A673 (cell line): Measurements from ENCODE around the gene TEN1. TPM values are rescaled to one million over a fixed set of nuclear protein-coding genes. Genes with fewer than 3 reads are reported as not detected.

Source experiments
- BruUV-seq: library from RNA; stranded (reverse); fragments of 400-500 nt; replicated peaks from 2 replicates; lab custom pipeline; 2021; lab: Mats Ljungman, UMichigan
- CTCF ChIA-PET: fragments of 300-600 bp; sonication (Branson Sonifier 250); formaldehyde crosslinking; loops from one replicate; lab custom pipeline; 2022; ENCODE audit warnings: antibody characterized with exemption; lab: Charles Lee
- POLR2A ChIA-PET: fragments of 300-600 bp; sonication (Branson Sonifier 250); formaldehyde crosslinking; loops from one replicate; lab custom pipeline; 2022; ENCODE audit warnings: antibody characterized with exemption; ENCODE audit not compliant: low non-redundant PET; lab: Charles Lee
- DNase-seq: peaks from one replicate; pipeline ENCODE4 v3.0.0-alpha.2; 2015; ENCODE audit warnings: low spot score
- H3K27ac ChIP-seq: fragments of 200-600 bp; sonication (generic); 2 replicates; pipeline ENCODE4 v1.5.1; 2016; ENCODE audit warnings: mixed run types, low read depth, mild to moderate bottlenecking, mixed read lengths, antibody characterized with exemption, low read length; ENCODE audit not compliant: poor library complexity, severe bottlenecking
- H3K27me3 ChIP-seq: fragments of 200-600 bp; sonication (generic); replicated peaks from 2 replicates; pipeline ENCODE4 v1.6.1; 2017; ENCODE audit warnings: mixed run types, low read depth, mild to moderate bottlenecking, mixed read lengths, antibody characterized with exemption, low read length; ENCODE audit not compliant: insufficient read depth, poor library complexity
- H3K36me3 ChIP-seq: fragments of 200-600 bp; sonication (generic); 2 replicates; pipeline ENCODE4 v1.6.1; 2016; ENCODE audit warnings: mixed run types, mild to moderate bottlenecking, mixed read lengths, antibody characterized with exemption, low read length; ENCODE audit not compliant: insufficient read depth, poor library complexity, severe bottlenecking
- H3K4me1 ChIP-seq: fragments of 200-600 bp; sonication (generic); 2 replicates; pipeline ENCODE4 v1.6.1; 2017; ENCODE audit warnings: mixed run types, mild to moderate bottlenecking, mixed read lengths, antibody characterized with exemption, low read length; ENCODE audit not compliant: insufficient read depth, poor library complexity, severe bottlenecking
- H3K4me3 ChIP-seq: fragments of 200-600 bp; sonication (generic); 2 replicates; pipeline ENCODE4 v1.5.1; 2016; ENCODE audit warnings: low read depth, mixed run types, mild to moderate bottlenecking, mixed read lengths, low read length; ENCODE audit not compliant: poor library complexity, severe bottlenecking
- H3K9me3 ChIP-seq: fragments of 200-600 bp; sonication (generic); 2 replicates; pipeline ENCODE4 v1.6.1; 2016; ENCODE audit warnings: mixed run types, low read depth, mild to moderate bottlenecking, mixed read lengths, antibody characterized with exemption, low read length; ENCODE audit not compliant: poor library complexity, severe bottlenecking
- CTCF ChIP-seq: fragments of 300-800, 200-600 bp; sonication (generic); conservative IDR thresholded peaks from 2 replicates; pipeline ENCODE4 v1.5.1; 2017; ENCODE audit warnings: low read depth, mild to moderate bottlenecking, antibody characterized with exemption, low read length, moderate library complexity, mixed read lengths
- EZH2 ChIP-seq: fragments of 200-600 bp; sonication (generic); IDR thresholded peaks from 2 replicates; pipeline ENCODE4 v1.6.1; 2017; ENCODE audit warnings: borderline replicate concordance, low read depth, mild to moderate bottlenecking, mixed read lengths, antibody characterized with exemption, low read length; ENCODE audit not compliant: poor library complexity, severe bottlenecking
- intact Hi-C: fragments of 100-400 bp; cut with micrococcal nuclease; formaldehyde crosslinking; loops from one replicate; pipeline ENCODE4 v1.10.0; 2022; ENCODE audit not compliant: unreplicated experiment
- total RNA-seq: library from RNA; stranded (reverse); gene quantifications from 2 replicates; pipeline ENCODE4 v1.2.3, GENCODE V29; 2021

The TEN1 gene
- total RNA-seq, 1 experiment from 2014 or later, result 16.2 TPM

- H3K36me3 ChIP-seq, result no peaks in the 10 kb centered on the region
- CTCF ChIA-PET, result interaction anchor here (0.7 kb wide), 1 partner anchor 11 kb away, joined by 4 read pairs; no protein-coding TSS in a partner anchor
- no peak overlapping the region for H3K4me3 ChIP-seq
- no peak for TF ChIP-seq EZH2
- peak; percentile 36; the same call in 1 of the 2 replicates for TF ChIP-seq CTCF
- H3K27me3 ChIP-seq, result no peaks in the 10 kb centered on the region
- no peaks in the 10 kb centered on the region for H3K9me3 ChIP-seq
- BruUV-seq, result no TSS peak
- peaks cover 23% of the 10 kb centered on the region for H3K4me1 ChIP-seq
- POLR2A ChIA-PET, result no interaction called here
- peak; percentile 83 for DNase-seq
- intact Hi-C loops, result no loop called here
- no peak overlapping the region for H3K27ac ChIP-seq
Observed at GRCh38 chr17:76032073-76032779, 53.2 kb downstream of the TEN1 start.

GRCh38 chr17:76032780-76033108 is 53.7 kb downstream of the TEN1 start:
- BruUV-seq, result no TSS peak
- ChIA-PET POLR2A (no interaction called here), CTCF (no interaction called here)
- no peak for TF ChIP-seq EZH2
- TF ChIP-seq CTCF, result no peak
- peaks cover 25% of the 10 kb centered on the region for H3K4me1 ChIP-seq
- no peak overlapping the region for H3K4me3 ChIP-seq
- no peaks in the 10 kb centered on the region for H3K9me3 ChIP-seq
- DNase-seq, result no peak
- H3K27me3 ChIP-seq, result no peaks in the 10 kb centered on the region
- no peak overlapping the region for H3K27ac ChIP-seq
- intact Hi-C loops, result no loop called here
- no peaks in the 10 kb centered on the region for H3K36me3 ChIP-seq

- Histone ChIP-seq H3K4me3 (no peak overlapping the region), H3K27ac (no peak overlapping the region), H3K4me1 (peaks cover 28% of the 10 kb centered on the region), H3K27me3 (no peaks in the 10 kb centered on the region), H3K36me3 (no peaks in the 10 kb centered on the region), H3K9me3 (no peaks in the 10 kb centered on the region)
- CTCF ChIA-PET, result no interaction called here
- no peak for DNase-seq
- intact Hi-C loops, result no loop called here
- TF ChIP-seq CTCF (no peak), EZH2 (no peak)
- POLR2A ChIA-PET, result no interaction called here
- BruUV-seq, result no TSS peak
Observed at GRCh38 chr17:76033139-76033538, 54.1 kb downstream of the TEN1 start.
